SK-N-SH (cell line): ENCODE measurements around the gene ILF3. TPM values are rescaled to one million over a fixed set of nuclear protein-coding genes. Genes with fewer than 3 reads are reported as not detected.
"Not testable (repeated sequence)": the region's sequence is repeated elsewhere in the genome, so short reads cannot be mapped to it uniquely, and the experiment has no call there.

ENCODE experiments used
- CTCF ChIA-PET: fragments of 300-600, 350-600 bp; formaldehyde crosslinking; extraction: SDS; loops from one replicate; lab custom pipeline; 2021; lab: Yijun Ruan, JAX
- POLR2A ChIA-PET: fragments of 350-600 bp; sonication (Branson Sonifier 250); formaldehyde crosslinking; extraction: SDS; loops from one replicate; lab custom pipeline; 2020; ENCODE audit warnings: antibody characterized with exemption, inconsistent platforms; lab: Yijun Ruan, JAX
- DNase-seq: peaks from one replicate; pipeline ENCODE4 v3.0.0; 2012
- H2AFZ ChIP-seq: fragments of 200-600 bp; sonication (generic); 2 replicates; pipeline ENCODE4 v1.8.1; 2016; ENCODE audit warnings: antibody characterized with exemption, mild to moderate bottlenecking, low read depth
- H3F3A ChIP-seq: fragments of 200-600 bp; sonication (generic); replicated peaks from 2 replicates; pipeline ENCODE3; 2016; ENCODE audit warnings: antibody characterized with exemption, mild to moderate bottlenecking; ENCODE audit not compliant: insufficient read depth
- H3K27ac ChIP-seq, 2 experiments: fragments of 200-500 bp in 1 of 2; fragments of 200-600 bp in 1 of 2; sonication (Bioruptor generic) in 1 of 2; sonication (generic), shearing (Covaris generic) in 1 of 2; 2 replicates each; pipeline versions ENCODE4 v1.5.1 to v1.6.1; 2014 to 2016; ENCODE audit warnings: low read depth in 2 of 2, inconsistent platforms in 1 of 2, low read length in 1 of 2, mild to moderate bottlenecking in 1 of 2, mixed read lengths in 1 of 2
- H3K27me3 ChIP-seq: fragments of 200-600 bp; sonication (generic), shearing (Covaris generic); 2 replicates; pipeline ENCODE4 v1.6.1; 2016; ENCODE audit warnings: mixed run types; ENCODE audit not compliant: insufficient read depth
- H3K36me3 ChIP-seq, 2 experiments: fragments of 200-500 bp in 1 of 2; fragments of 200-600 bp in 1 of 2; sonication (Bioruptor generic) in 1 of 2; sonication (generic) in 1 of 2; replicated peaks in 1 of 2; 2 replicates each; pipeline versions ENCODE3 to v1.5.1; 2014 to 2016; ENCODE audit warnings: low read length in 1 of 2, mild to moderate bottlenecking in 1 of 2; ENCODE audit not compliant: insufficient read depth in 2 of 2, control insufficient read depth in 1 of 2
- H3K4me1 ChIP-seq, 2 experiments: fragments of 200-500 bp in 1 of 2; fragments of 200-600 bp in 1 of 2; sonication (Bioruptor generic) in 1 of 2; sonication (generic), shearing (Covaris generic) in 1 of 2; 2 replicates each; pipeline versions ENCODE4 v1.5.1 to v1.6.1; 2014 to 2016; ENCODE audit warnings: low read depth in 1 of 2, low read length in 1 of 2, mixed run types in 1 of 2; ENCODE audit not compliant: insufficient read depth in 2 of 2, control insufficient read depth in 1 of 2
- H3K4me2 ChIP-seq: fragments of 200-600 bp; sonication (generic), shearing (Covaris generic); 2 replicates; pipeline ENCODE4 v1.6.1; 2017; ENCODE audit warnings: mixed run types
- H3K4me3 ChIP-seq, 2 experiments: fragments of 200-500 bp in 1 of 2; fragments of 200-600 bp in 1 of 2; sonication (Bioruptor generic) in 1 of 2; sonication (generic), shearing (Covaris generic) in 1 of 2; 2 replicates each; pipeline versions ENCODE4 v1.5.1 to v1.8.1; 2014 to 2016; ENCODE audit warnings: low read depth in 2 of 2, inconsistent platforms in 1 of 2, low read length in 1 of 2, mild to moderate bottlenecking in 1 of 2, mixed read lengths in 1 of 2, moderate library complexity in 1 of 2
- H3K79me2 ChIP-seq: fragments of 200-600 bp; sonication (generic); 2 replicates; pipeline ENCODE4 v1.8.1; 2017; ENCODE audit warnings: mild to moderate bottlenecking; ENCODE audit not compliant: insufficient read depth
- H3K9ac ChIP-seq: fragments of 200-600 bp; sonication (generic); 2 replicates; pipeline ENCODE4 v1.6.1; 2017; ENCODE audit warnings: mixed run types
- H3K9me2 ChIP-seq: fragments of 200-600 bp; sonication (generic); 2 replicates; pipeline ENCODE4 v1.6.1; 2017; ENCODE audit warnings: mixed run types
- H3K9me3 ChIP-seq: fragments of 200-600 bp; sonication (generic); 2 replicates; pipeline ENCODE4 v1.6.1; 2017; ENCODE audit warnings: mixed run types, mild to moderate bottlenecking, moderate library complexity
- H4K20me1 ChIP-seq: fragments of 200-600 bp; sonication (generic); 2 replicates; pipeline ENCODE4 v1.6.1; 2017; ENCODE audit warnings: mild to moderate bottlenecking, mixed run types; ENCODE audit not compliant: insufficient read depth
- FOXM1 ChIP-seq: IDR thresholded peaks from 2 replicates; pipeline ENCODE4 v1.4.0; 2012; ENCODE audit warnings: low read depth, mild to moderate bottlenecking
- JUND ChIP-seq: IDR thresholded peaks from 2 replicates; pipeline ENCODE4 v1.4.0; 2012
- MAX ChIP-seq: IDR thresholded peaks from 2 replicates; pipeline ENCODE4 v1.4.0; 2012; ENCODE audit warnings: low read depth
- NFIC ChIP-seq: IDR thresholded peaks from 2 replicates; pipeline ENCODE4 v1.4.0; 2012; ENCODE audit warnings: borderline replicate concordance
- POLR2AphosphoS5 ChIP-seq: IDR thresholded peaks from 2 replicates; pipeline ENCODE4 v1.6.1; 2012; ENCODE audit warnings: low read depth, low read length
- RAD21 ChIP-seq: IDR thresholded peaks from 2 replicates; pipeline ENCODE4 v1.6.1; 2012; ENCODE audit warnings: mild to moderate bottlenecking, low read length
- REST ChIP-seq: IDR thresholded peaks from 2 replicates; pipeline ENCODE4 v1.6.1; 2012; ENCODE audit warnings: mild to moderate bottlenecking, low read depth, low read length, moderate library complexity
- RFX5 ChIP-seq: IDR thresholded peaks from 2 replicates; pipeline ENCODE4 v1.6.1; 2012; ENCODE audit warnings: mild to moderate bottlenecking, improper control_type of control experiment, low read length
- SMC3 ChIP-seq: IDR thresholded peaks from 2 replicates; pipeline ENCODE4 v1.6.1; 2012; ENCODE audit warnings: low read depth, low read length, improper control_type of control experiment
- TAF1 ChIP-seq: IDR thresholded peaks from 2 replicates; pipeline ENCODE4 v1.6.1; 2012; ENCODE audit warnings: low read depth, mild to moderate bottlenecking, low read length, moderate library complexity, borderline replicate concordance
- TEAD4 ChIP-seq: IDR thresholded peaks from 2 replicates; pipeline ENCODE4 v1.4.0; 2012; ENCODE audit warnings: mild to moderate bottlenecking, borderline replicate concordance; ENCODE audit not compliant: insufficient read depth
- USF2 ChIP-seq: fragments of 150-350 bp; IDR thresholded peaks from 2 replicates; pipeline ENCODE4 v1.6.1; 2017; ENCODE audit warnings: antibody characterized with exemption, low read length, low read depth, borderline replicate concordance
- WGBS: methylation state at CpG from one replicate; pipeline ENCODE4 v1.1.6; 2017; ENCODE audit warnings: low lambda C conversion rate; 5-methylcytosine and 5-hydroxymethylcytosine counted together
- polyA plus RNA-seq, 3 experiments: library from polyadenylated mRNA; depleted of rRNA; stranded (reverse); fragments of >200 nt; gene quantifications; 2 replicates each; pipeline ENCODE4 v1.2.3, GENCODE V29; 2012

The ILF3 gene
- polyA plus RNA-seq, 1 of the 3 experiments (the other 2 are of a cell fraction), result 229 TPM

GRCh38 chr19:10663252-10663563, 9.1 kb downstream of the ILF3 start:
- H3K4me2 ChIP-seq, result not testable (repeated sequence)

GRCh38 chr19:10667867-10668266, 13.7 kb downstream of the ILF3 start:
- no peak for TF ChIP-seq RAD21
- no peak for TF ChIP-seq MAX
- no peak for TF ChIP-seq NFIC
- H3K27ac ChIP-seq, result no peak overlapping the region
- peaks cover 100% of the 10 kb centered on the region for H4K20me1 ChIP-seq
- H3K9me3 ChIP-seq, result no peaks in the 10 kb centered on the region
- POLR2A ChIA-PET, result no interaction called here
- H2AFZ ChIP-seq, result no peak overlapping the region
- H3K4me2 ChIP-seq, result no peak overlapping the region
- no peaks in the 10 kb centered on the region for H3F3A ChIP-seq
- no peaks in the 10 kb centered on the region for H3K9me2 ChIP-seq
- no peaks in the 10 kb centered on the region for H3K27me3 ChIP-seq
- no peak for DNase-seq
- CTCF ChIA-PET, result interaction anchor here (0.6 to 1.0 kb wide), 3 partner anchors 23 to 157 kb away, joined by 3 read pairs; no protein-coding TSS in a partner anchor
- H3K4me1 ChIP-seq, result no peaks in the 10 kb centered on the region
- 66% methylated on average over 3 of the region's 6 CpGs for WGBS
- no peak overlapping the region for H3K4me3 ChIP-seq
- peaks cover 100% of the 10 kb centered on the region for H3K79me2 ChIP-seq
- no peak overlapping the region for H3K9ac ChIP-seq
- peaks cover 24 to 45% of the 10 kb centered on the region in 2 experiments for H3K36me3 ChIP-seq

More at GRCh38 chr19:10663252-10663563, 9.1 kb downstream of the ILF3 start:
- H3K4me1 ChIP-seq, H3F3A ChIP-seq, POLR2A ChIA-PET, H3K4me3 ChIP-seq, H3K9ac ChIP-seq, DNase-seq, H3K9me2 ChIP-seq, H3K27ac ChIP-seq, H2AFZ ChIP-seq, H3K27me3 ChIP-seq, H3K9me3 ChIP-seq: not testable (repeated sequence)
- Histone ChIP-seq H3K36me3 (peaks cover 22 to 46% of the 10 kb centered on the region in 2 experiments), H3K79me2 (peaks cover 100% of the 10 kb centered on the region), H4K20me1 (peaks cover 100% of the 10 kb centered on the region)
- CTCF ChIA-PET, result interaction anchor here (1.0 kb wide), 1 partner anchor 82 kb away, joined by 5 read pairs; no protein-coding TSS in a partner anchor
- over 99% methylated on average over 16 of the region's 16 CpGs for WGBS

- Histone ChIP-seq H3F3A (peaks cover 4% of the 10 kb centered on the region), H3K4me3 (no peak overlapping the region), H3K36me3 (peaks cover 30 to 58% of the 10 kb centered on the region in 2 experiments), H3K4me2 (no peak overlapping the region), H3K27me3 (no peaks in the 10 kb centered on the region), H3K79me2 (peaks cover 100% of the 10 kb centered on the region), H3K9me2 (no peaks in the 10 kb centered on the region), H3K9me3 (no peaks in the 10 kb centered on the region), H2AFZ (no peak overlapping the region), H4K20me1 (peaks cover 99% of the 10 kb centered on the region), H3K27ac (no peak overlapping the region), H3K9ac (no peak overlapping the region), H3K4me1 (no peaks in the 10 kb centered on the region)
- POLR2A ChIA-PET, result no interaction called here
- CTCF ChIA-PET, result interaction anchor here (2.0 kb wide), 1 partner anchor 88 kb away, joined by 9 read pairs; no protein-coding TSS in a partner anchor
- DNase-seq, result no peak
- WGBS, result 94% methylated on average over 6 of the region's 6 CpGs
- no peak for TF ChIP-seq USF2
- TF ChIP-seq POLR2AphosphoS5, result no peak
- no peak for TF ChIP-seq TEAD4
- TF ChIP-seq REST, result no peak
- TF ChIP-seq FOXM1, result no peak
- TF ChIP-seq SMC3, result no peak
- no peak for TF ChIP-seq JUND
- no peak for TF ChIP-seq RFX5
- no peak for TF ChIP-seq NFIC
- TF ChIP-seq TAF1, result no peak
Observed at GRCh38 chr19:10669246-10669645, 15.1 kb downstream of the ILF3 start.
